B cell (primary cell): ENCODE measurements around the gene CLEC2B.

Source experiments
- CTCF ChIP-seq: fragments of 200-600 bp; IDR thresholded peaks from one replicate; pipeline ENCODE4 v1.8.0; 2022; ENCODE audit warnings: antibody characterized with exemption, mild to moderate bottlenecking
- EZH2 ChIP-seq: IDR thresholded peaks from 2 replicates; pipeline ENCODE4 v1.6.1; 2012; ENCODE audit warnings: borderline replicate concordance, low read depth, mild to moderate bottlenecking, moderate library complexity, low read length; ENCODE audit not compliant: insufficient read depth, poor library complexity, severe bottlenecking

DNA sequence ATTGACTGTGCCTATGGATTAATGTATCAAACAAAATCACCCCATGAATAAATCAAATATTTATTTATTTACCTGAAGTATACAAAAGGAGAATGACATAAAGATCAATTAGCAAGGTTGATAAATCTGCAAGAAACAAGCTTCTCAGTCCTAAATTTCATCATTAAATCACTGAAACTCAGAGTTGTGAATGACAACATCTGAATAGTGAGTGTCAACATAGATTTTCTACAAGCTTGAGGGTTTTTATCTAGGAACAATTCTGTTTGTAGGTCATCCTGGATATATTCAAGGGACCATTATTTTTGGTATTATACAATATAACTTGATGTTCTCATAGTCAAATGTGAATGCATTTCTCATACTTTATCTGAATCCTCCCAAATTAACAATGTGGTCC lies 59.3 kb downstream of the CLEC2B start:
- TF ChIP-seq CTCF = no peak
- no peak for TF ChIP-seq EZH2
